GM12878 (cell line): ENCODE data around the gene NAV2. TPM values are rescaled to one million over a fixed set of nuclear protein-coding genes. Genes with fewer than 3 reads are reported as not detected.

Experiments
- ATAC-seq: fragments of 200-7000 bp; cut with Tn5 transposase; 3 replicates; pipeline ENCODE4 v1.9.1; 2020; ENCODE audit warnings: mild to moderate bottlenecking, moderate library complexity
- BruUV-seq: library from RNA; stranded (reverse); fragments of 400-500 nt; replicated peaks from 2 replicates; lab custom pipeline; 2021; lab: Mats Ljungman, UMichigan
- CTCF ChIA-PET: fragments of 300-600 bp; sonication (Branson Sonifier 250); formaldehyde crosslinking; extraction: SDS; loops from one replicate; lab custom pipeline; 2021; ENCODE audit warnings: inconsistent platforms; lab: Yijun Ruan, JAX
- POLR2A ChIA-PET: fragments of 350-600 bp; formaldehyde crosslinking; extraction: SDS; loops from one replicate; lab custom pipeline; 2021; ENCODE audit warnings: inconsistent platforms; lab: Charles Lee
- RAD21 ChIA-PET: fragments of 300-600 bp; sonication (Branson Sonifier 250); formaldehyde crosslinking; loops from one replicate; lab custom pipeline; 2023; ENCODE audit warnings: antibody characterized with exemption; ENCODE audit not compliant: unreplicated experiment; lab: Charles Lee
- SMC1A ChIA-PET: fragments of 300-600 bp; sonication (Branson Sonifier 250); formaldehyde crosslinking; loops from one replicate; lab custom pipeline; 2023; ENCODE audit not compliant: unreplicated experiment, uncharacterized antibody; lab: Charles Lee
- DNase-seq: peaks from one replicate; pipeline ENCODE4 v3.0.0-alpha.2; 2011; ENCODE audit warnings: low read depth, low spot score
- FAIRE-seq: peaks from 3 replicates; lab custom pipeline; 2011; peaks lifted over from hg19 to GRCh38; lab: Jason Lieb, UNC
- H2AFZ ChIP-seq: 2 replicates; pipeline ENCODE4 v1.6.0; 2011; ENCODE audit warnings: low read depth, low read length, control low read depth; ENCODE audit not compliant: control insufficient read depth
- H3K27ac ChIP-seq: 2 replicates; pipeline ENCODE4 v1.5.1; 2011; ENCODE audit warnings: control low read depth; ENCODE audit not compliant: control insufficient read depth, insufficient read depth
- H3K27me3 ChIP-seq, 2 experiments: replicated peaks in 1 of 2; 2 replicates each; pipeline versions ENCODE4 v1.6.0 to v1.6.1; 2011; ENCODE audit warnings: low read length in 1 of 2; ENCODE audit not compliant: control insufficient read depth in 2 of 2, insufficient read depth in 2 of 2
- H3K36me3 ChIP-seq, 2 experiments: 2 replicates each; pipeline ENCODE4 v1.5.1; 2011; ENCODE audit warnings: low read length in 1 of 2; ENCODE audit not compliant: control insufficient read depth in 2 of 2, insufficient read depth in 2 of 2
- H3K4me1 ChIP-seq: 2 replicates; pipeline ENCODE4 v1.6.1; 2011; ENCODE audit warnings: mild to moderate bottlenecking, low read length, moderate library complexity, mixed read lengths; ENCODE audit not compliant: control insufficient read depth, insufficient read depth
- H3K4me2 ChIP-seq: 2 replicates; pipeline ENCODE4 v1.6.0; 2011; ENCODE audit warnings: control low read depth; ENCODE audit not compliant: control insufficient read depth, insufficient read depth
- H3K4me3 ChIP-seq: fragments of 200-600 bp; sonication (generic); 2 replicates; pipeline ENCODE4 v1.5.1; 2016
- H3K79me2 ChIP-seq: 2 replicates; pipeline ENCODE4 v1.6.0; 2011; ENCODE audit warnings: low read length; ENCODE audit not compliant: control insufficient read depth, insufficient read depth
- H3K9ac ChIP-seq: 2 replicates; pipeline ENCODE4 v1.8.0; 2011; ENCODE audit warnings: low read length, control low read depth, mixed read lengths; ENCODE audit not compliant: control insufficient read depth, insufficient read depth
- H3K9me3 ChIP-seq: replicated peaks from 3 replicates; pipeline ENCODE4 v1.5.1; 2011; ENCODE audit warnings: mild to moderate bottlenecking, low read length; ENCODE audit not compliant: control insufficient read depth, insufficient read depth
- H4K20me1 ChIP-seq: 2 replicates; pipeline ENCODE4 v1.6.0; 2011; ENCODE audit not compliant: control insufficient read depth, insufficient read depth
- WGBS: methylation state at CpG from one replicate; pipeline ENCODE4 v1.1.6; 2016; ENCODE audit warnings: low lambda C conversion rate; ENCODE audit not compliant: insufficient replicate concordance, insufficient coverage; ENCODE audit errors: missing lambda C conversion rate; 5-methylcytosine and 5-hydroxymethylcytosine counted together
- in situ Hi-C: fragments of 300-500 bp; cut with MboI; formaldehyde crosslinking; loops from 9 replicates; pipeline ENCODE4 v1.14.3; 2018; ENCODE audit warnings: mixed read lengths
- intact Hi-C: fragments of 100-400 bp; cut with micrococcal nuclease; formaldehyde crosslinking; loops from one replicate; pipeline ENCODE4 v1.14.2; 2022; ENCODE audit not compliant: unreplicated experiment
- polyA plus RNA-seq, 11 experiments: library from polyadenylated mRNA; depleted of rRNA in 4 of 11; unstranded in 6 of 11; stranded (reverse) in 5 of 11; fragments of >200 nt; fragmentation: Nextera tagmentation in 4 of 11; fragmentation: Illumina TruSeq in 1 of 11; extraction: Ambion mirVana in 4 of 11; extraction: Trizol in 1 of 11; gene quantifications; 1 replicate in 1 of 11; 2 replicates in 10 of 11; pipeline versions ENCODE4 v1.2.1 to v1.2.3, GENCODE V29; 2011 to 2016; ENCODE audit warnings: inconsistent platforms in 2 of 11, missing spikeins in 2 of 11, low read depth in 1 of 11
- total RNA-seq, 4 experiments: library from RNA; depleted of rRNA in 3 of 4; stranded (reverse); fragments of >200 nt in 3 of 4; fragmentation: Illumina TruSeq in 1 of 4; extraction: Trizol in 1 of 4; gene quantifications; 2 replicates each; pipeline versions ENCODE4 v1.2.1 to v1.2.3, GENCODE V29; 2013 to 2021
- TF ChIP-seq, protein P1 (sequence below): IDR thresholded peaks from 2 replicates; pipeline ENCODE4 v1.6.1; 2012; ENCODE audit warnings: improper control_type of control experiment, low read depth, low read length; ENCODE audit not compliant: insufficient replicate concordance
- TF ChIP-seq, protein P2 (sequence below): fragments of 450-650 bp; IDR thresholded peaks from 2 replicates; pipeline ENCODE4 v1.6.1; 2017; ENCODE audit warnings: mild to moderate bottlenecking, moderate library complexity

The NAV2 gene
- total and polyA plus RNA-seq, 10 of the 15 experiments (the other 5 are each of a cell fraction or from before 2014, with no cell fraction given): 0.35 to 6.1 (median 1.1) TPM

- no peak overlapping the region for H3K27ac ChIP-seq
- H3K27me3 ChIP-seq: no peaks in the 10 kb centered on the region
- H3K9me3 ChIP-seq: no peaks in the 10 kb centered on the region
- H3K4me1 ChIP-seq: peaks cover 3% of the 10 kb centered on the region; the same call in 1 of the 2 replicates
- no peak for DNase-seq
- ATAC-seq: no peak
- TF ChIP-seq, protein P1, sequence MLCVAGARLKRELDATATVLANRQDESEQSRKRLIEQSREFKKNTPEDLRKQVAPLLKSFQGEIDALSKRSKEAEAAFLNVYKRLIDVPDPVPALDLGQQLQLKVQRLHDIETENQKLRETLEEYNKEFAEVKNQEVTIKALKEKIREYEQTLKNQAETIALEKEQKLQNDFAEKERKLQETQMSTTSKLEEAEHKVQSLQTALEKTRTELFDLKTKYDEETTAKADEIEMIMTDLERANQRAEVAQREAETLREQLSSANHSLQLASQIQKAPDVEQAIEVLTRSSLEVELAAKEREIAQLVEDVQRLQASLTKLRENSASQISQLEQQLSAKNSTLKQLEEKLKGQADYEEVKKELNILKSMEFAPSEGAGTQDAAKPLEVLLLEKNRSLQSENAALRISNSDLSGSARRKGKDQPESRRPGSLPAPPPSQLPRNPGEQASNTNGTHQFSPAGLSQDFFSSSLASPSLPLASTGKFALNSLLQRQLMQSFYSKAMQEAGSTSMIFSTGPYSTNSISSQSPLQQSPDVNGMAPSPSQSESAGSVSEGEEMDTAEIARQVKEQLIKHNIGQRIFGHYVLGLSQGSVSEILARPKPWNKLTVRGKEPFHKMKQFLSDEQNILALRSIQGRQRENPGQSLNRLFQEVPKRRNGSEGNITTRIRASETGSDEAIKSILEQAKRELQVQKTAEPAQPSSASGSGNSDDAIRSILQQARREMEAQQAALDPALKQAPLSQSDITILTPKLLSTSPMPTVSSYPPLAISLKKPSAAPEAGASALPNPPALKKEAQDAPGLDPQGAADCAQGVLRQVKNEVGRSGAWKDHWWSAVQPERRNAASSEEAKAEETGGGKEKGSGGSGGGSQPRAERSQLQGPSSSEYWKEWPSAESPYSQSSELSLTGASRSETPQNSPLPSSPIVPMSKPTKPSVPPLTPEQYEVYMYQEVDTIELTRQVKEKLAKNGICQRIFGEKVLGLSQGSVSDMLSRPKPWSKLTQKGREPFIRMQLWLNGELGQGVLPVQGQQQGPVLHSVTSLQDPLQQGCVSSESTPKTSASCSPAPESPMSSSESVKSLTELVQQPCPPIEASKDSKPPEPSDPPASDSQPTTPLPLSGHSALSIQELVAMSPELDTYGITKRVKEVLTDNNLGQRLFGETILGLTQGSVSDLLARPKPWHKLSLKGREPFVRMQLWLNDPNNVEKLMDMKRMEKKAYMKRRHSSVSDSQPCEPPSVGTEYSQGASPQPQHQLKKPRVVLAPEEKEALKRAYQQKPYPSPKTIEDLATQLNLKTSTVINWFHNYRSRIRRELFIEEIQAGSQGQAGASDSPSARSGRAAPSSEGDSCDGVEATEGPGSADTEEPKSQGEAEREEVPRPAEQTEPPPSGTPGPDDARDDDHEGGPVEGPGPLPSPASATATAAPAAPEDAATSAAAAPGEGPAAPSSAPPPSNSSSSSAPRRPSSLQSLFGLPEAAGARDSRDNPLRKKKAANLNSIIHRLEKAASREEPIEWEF: no peak
- TF ChIP-seq, protein P2, sequence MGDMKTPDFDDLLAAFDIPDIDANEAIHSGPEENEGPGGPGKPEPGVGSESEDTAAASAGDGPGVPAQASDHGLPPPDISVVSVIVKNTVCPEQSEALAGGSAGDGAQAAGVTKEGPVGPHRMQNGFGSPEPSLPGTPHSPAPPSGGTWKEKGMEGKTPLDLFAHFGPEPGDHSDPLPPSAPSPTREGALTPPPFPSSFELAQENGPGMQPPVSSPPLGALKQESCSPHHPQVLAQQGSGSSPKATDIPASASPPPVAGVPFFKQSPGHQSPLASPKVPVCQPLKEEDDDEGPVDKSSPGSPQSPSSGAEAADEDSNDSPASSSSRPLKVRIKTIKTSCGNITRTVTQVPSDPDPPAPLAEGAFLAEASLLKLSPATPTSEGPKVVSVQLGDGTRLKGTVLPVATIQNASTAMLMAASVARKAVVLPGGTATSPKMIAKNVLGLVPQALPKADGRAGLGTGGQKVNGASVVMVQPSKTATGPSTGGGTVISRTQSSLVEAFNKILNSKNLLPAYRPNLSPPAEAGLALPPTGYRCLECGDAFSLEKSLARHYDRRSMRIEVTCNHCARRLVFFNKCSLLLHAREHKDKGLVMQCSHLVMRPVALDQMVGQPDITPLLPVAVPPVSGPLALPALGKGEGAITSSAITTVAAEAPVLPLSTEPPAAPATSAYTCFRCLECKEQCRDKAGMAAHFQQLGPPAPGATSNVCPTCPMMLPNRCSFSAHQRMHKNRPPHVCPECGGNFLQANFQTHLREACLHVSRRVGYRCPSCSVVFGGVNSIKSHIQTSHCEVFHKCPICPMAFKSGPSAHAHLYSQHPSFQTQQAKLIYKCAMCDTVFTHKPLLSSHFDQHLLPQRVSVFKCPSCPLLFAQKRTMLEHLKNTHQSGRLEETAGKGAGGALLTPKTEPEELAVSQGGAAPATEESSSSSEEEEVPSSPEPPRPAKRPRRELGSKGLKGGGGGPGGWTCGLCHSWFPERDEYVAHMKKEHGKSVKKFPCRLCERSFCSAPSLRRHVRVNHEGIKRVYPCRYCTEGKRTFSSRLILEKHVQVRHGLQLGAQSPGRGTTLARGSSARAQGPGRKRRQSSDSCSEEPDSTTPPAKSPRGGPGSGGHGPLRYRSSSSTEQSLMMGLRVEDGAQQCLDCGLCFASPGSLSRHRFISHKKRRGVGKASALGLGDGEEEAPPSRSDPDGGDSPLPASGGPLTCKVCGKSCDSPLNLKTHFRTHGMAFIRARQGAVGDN: no peak
- no peak overlapping the region for H3K4me3 ChIP-seq
- H2AFZ ChIP-seq: no peak overlapping the region
- FAIRE-seq: no peak
- 58% methylated on average over 8 of the region's 8 CpGs for WGBS
- SMC1A ChIA-PET: no interaction called here
- RAD21 ChIA-PET: no interaction called here
- no TSS peak for BruUV-seq
- CTCF ChIA-PET: interaction anchor here (0.9 kb wide), 1 partner anchor 47 kb away, joined by 3 read pairs; no protein-coding TSS in a partner anchor
- POLR2A ChIA-PET: no interaction called here
- H4K20me1 ChIP-seq: no peaks in the 10 kb centered on the region
- no peak overlapping the region for H3K9ac ChIP-seq
- no peaks in the 10 kb centered on the region for H3K79me2 ChIP-seq
- in situ Hi-C loops: no loop called here
- intact Hi-C loops: no loop called here
- no peaks in the 10 kb centered on the region for H3K36me3 ChIP-seq
- H3K4me2 ChIP-seq: no peak overlapping the region
Observed at GRCh38 chr11:20084921-20085814, 372.5 kb downstream of the NAV2 start.
